Large intestine (tissue), 3 donors: ENCODE measurements around the gene LHPP. TPM values are rescaled to one million over a fixed set of nuclear protein-coding genes. Genes with fewer than 3 reads are reported as not detected.

Source experiments
- DNase-seq, 2 donors: peaks; one replicate each; pipeline versions ENCODE4 v3.0.0 to v3.0.0-alpha.2; 2013
- H3K27ac ChIP-seq: one replicate; pipeline ENCODE4 v1.5.1; 2013; ENCODE audit warnings: low read length
- H3K27me3 ChIP-seq: 2 replicates; pipeline ENCODE4 v1.6.1; 2013; ENCODE audit warnings: low read length; ENCODE audit not compliant: control insufficient read depth, insufficient read depth
- H3K36me3 ChIP-seq: 2 replicates; pipeline ENCODE4 v1.6.1; 2013; ENCODE audit warnings: low read length; ENCODE audit not compliant: control insufficient read depth, insufficient read depth
- H3K4me1 ChIP-seq: one replicate; pipeline ENCODE4 v1.6.1; 2013; ENCODE audit warnings: low read length; ENCODE audit not compliant: control insufficient read depth, insufficient read depth
- H3K4me3 ChIP-seq: one replicate; pipeline ENCODE4 v1.5.1; 2013; ENCODE audit warnings: low read length
- H3K9me3 ChIP-seq: one replicate; pipeline ENCODE4 v1.6.1; 2013; ENCODE audit warnings: mild to moderate bottlenecking, low read depth, low read length, moderate library complexity; ENCODE audit not compliant: control insufficient read depth
- WGBS: methylation state at CpG from one replicate; pipeline ENCODE4 v1.1.5; 2013; ENCODE audit warnings: low lambda C conversion rate; ENCODE audit not compliant: insufficient coverage; 5-methylcytosine and 5-hydroxymethylcytosine counted together
- polyA plus RNA-seq: library from polyadenylated mRNA; unstranded; fragments of 120-200 nt; gene quantifications from one replicate; pipeline ENCODE4 v1.2.1, GENCODE V29; 2013

Gene LHPP
- polyA plus RNA-seq, 1 donor, result 40.7 TPM

DNA sequence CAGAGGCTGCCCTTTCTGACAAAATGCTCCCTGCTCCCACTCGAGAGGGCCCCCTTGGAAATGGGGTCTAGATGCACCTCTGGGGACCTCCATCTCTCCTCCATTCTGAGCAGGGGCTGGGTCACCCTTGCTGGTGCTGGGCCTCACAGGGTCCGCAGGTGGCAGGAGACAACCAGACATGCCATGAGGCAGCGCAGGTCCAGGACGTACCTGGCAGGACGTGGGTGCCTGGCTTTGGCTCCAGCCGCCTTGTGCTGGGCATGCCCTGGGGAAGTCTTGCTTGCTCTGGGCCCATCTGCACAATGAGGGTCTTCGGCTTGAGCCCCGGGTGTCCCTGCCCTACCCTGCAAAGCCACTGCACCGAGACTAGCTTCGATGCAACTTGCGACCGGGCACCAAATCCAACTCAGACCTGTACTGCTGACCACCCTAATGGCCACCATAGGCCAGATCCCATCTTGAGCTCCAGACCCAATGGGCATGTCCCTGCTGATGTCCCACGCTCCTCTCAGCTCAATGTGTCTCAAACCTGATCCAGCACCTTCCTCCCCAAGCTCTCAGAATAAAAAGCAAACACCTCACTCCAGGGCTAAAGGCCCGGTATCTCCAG lies 175.6 kb downstream of the LHPP start:
- Histone ChIP-seq H3K27ac (no peak overlapping the region), H3K36me3 (peaks cover 42% of the 10 kb centered on the region), H3K4me3 (no peak overlapping the region), H3K4me1 (peaks cover 12% of the 10 kb centered on the region), H3K27me3 (no peaks in the 10 kb centered on the region), H3K9me3 (no peaks in the 10 kb centered on the region)
- no peak for DNase-seq
- no CpG with 5 or more reads among the region's 14 CpGs for WGBS

DNA sequence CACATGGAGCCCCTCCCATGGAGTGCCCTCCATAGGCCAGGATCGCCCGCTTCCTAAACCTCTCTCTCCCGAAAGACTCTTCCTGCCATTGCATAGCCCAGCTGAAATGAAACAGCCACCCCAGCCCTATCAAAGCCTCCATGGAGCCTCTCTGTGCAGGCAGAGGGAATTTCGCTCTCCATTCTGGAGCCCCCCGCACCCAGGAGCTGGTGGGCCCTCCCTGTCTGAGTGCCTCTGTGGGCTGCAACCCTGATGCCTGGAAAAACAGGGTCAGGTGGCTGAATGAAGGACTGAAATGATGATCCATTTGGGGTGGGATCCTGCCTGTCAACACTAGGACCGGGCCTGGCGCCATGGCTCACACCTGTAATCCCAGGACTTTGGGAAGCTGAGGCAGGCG lies 176.1 kb downstream of the LHPP start:
- DNase-seq, result no peak
- no peaks in the 10 kb centered on the region for H3K27me3 ChIP-seq
- WGBS, result 100% methylated on average over 1 of the region's 8 CpGs
- no peaks in the 10 kb centered on the region for H3K9me3 ChIP-seq
- H3K36me3 ChIP-seq, result peaks cover 42% of the 10 kb centered on the region
- no peak overlapping the region for H3K4me3 ChIP-seq
- peaks cover 12% of the 10 kb centered on the region for H3K4me1 ChIP-seq
- H3K27ac ChIP-seq, result no peak overlapping the region

DNA sequence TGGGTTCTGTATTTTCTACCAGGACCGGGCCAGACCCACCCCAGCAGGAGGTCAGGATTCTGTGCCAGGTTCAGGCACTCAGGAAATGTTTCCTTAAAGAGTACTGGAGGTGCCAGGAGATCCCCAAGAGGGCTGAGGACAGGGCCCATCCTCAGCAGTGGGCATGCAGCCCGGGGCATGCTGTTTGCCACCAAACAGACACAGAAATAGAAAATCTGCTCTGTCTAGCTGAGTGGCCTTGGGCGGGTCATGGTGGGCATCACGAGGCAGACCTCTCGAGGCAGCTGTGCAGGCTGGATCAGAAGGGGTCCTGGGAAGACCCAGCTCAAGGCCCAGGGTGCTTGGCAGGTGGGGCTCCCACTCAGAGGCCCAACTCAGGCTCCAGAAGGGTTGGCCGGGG lies 177.6 kb downstream of the LHPP start:
- Histone ChIP-seq H3K27me3 (no peaks in the 10 kb centered on the region), H3K4me1 (peaks cover 12% of the 10 kb centered on the region), H3K27ac (no peak overlapping the region), H3K4me3 (no peak overlapping the region), H3K9me3 (peaks cover 2% of the 10 kb centered on the region), H3K36me3 (peaks cover 45% of the 10 kb centered on the region)
- WGBS, result no CpG with 5 or more reads among the region's 6 CpGs
- no peak for DNase-seq

DNA sequence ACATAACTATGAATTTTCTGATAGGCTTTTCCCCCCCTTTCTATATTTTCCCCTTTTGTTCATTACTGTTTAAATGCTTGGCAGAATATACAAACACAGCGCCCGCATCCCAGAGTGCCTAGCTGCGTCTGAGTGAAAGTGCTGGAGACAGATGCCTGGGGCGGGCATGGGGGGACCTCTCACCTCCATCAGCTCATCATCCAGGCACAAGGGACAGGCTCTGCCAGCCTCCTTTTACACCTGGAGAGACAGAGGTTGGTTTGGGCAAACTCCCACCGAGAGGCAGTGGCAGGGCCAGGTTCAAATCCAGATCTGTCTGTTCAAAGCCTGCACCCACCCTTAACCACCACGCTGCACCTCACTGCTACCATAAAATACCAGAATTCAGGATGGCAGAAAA lies 178.0 kb downstream of the LHPP start:
- no CpG with 5 or more reads among the region's 6 CpGs for WGBS
- no peak overlapping the region for H3K27ac ChIP-seq
- peaks cover 41% of the 10 kb centered on the region for H3K36me3 ChIP-seq
- H3K27me3 ChIP-seq, result no peaks in the 10 kb centered on the region
- H3K4me1 ChIP-seq, result peaks cover 12% of the 10 kb centered on the region
- H3K4me3 ChIP-seq, result no peak overlapping the region
- DNase-seq, result no peak
- H3K9me3 ChIP-seq, result peaks cover 2% of the 10 kb centered on the region

DNA sequence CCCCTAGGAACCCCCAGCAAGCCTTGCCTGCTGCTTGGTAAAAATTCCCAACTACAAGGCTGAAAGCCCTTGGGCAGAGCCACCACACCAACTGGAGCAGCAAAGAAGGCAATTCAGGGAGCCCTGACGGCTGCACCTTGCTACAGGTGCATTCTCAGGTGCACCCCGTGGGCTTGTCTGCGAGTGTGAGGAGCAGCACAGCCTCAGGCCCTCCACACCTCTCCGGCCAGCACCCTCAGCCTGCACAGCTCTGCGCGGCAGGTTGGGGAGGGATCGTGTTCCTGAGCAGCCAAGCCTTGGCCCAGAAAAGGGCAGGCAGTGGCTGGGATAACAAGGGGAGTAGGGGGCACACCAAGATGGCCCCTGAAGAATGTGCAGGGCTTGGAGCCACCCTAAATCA lies 178.4 kb downstream of the LHPP start:
- Histone ChIP-seq H3K27ac (no peak overlapping the region), H3K36me3 (peaks cover 41% of the 10 kb centered on the region), H3K27me3 (no peaks in the 10 kb centered on the region), H3K4me3 (no peak overlapping the region), H3K9me3 (peaks cover 2% of the 10 kb centered on the region), H3K4me1 (peaks cover 12% of the 10 kb centered on the region)
- DNase-seq, result no peak
- no CpG with 5 or more reads among the region's 7 CpGs for WGBS

GRCh38 chr10:124640538-124641231 lies 179.1 kb downstream of the LHPP start:
- peak overlapping the region; percentile 49 for H3K27ac ChIP-seq
- H3K36me3 ChIP-seq, result peaks cover 41% of the 10 kb centered on the region
- H3K9me3 ChIP-seq, result peaks cover 2% of the 10 kb centered on the region
- H3K4me3 ChIP-seq, result no peak overlapping the region
- no peaks in the 10 kb centered on the region for H3K27me3 ChIP-seq
- WGBS, result no CpG with 5 or more reads among the region's 20 CpGs
- peaks cover 15% of the 10 kb centered on the region for H3K4me1 ChIP-seq
- no peak for DNase-seq

DNA sequence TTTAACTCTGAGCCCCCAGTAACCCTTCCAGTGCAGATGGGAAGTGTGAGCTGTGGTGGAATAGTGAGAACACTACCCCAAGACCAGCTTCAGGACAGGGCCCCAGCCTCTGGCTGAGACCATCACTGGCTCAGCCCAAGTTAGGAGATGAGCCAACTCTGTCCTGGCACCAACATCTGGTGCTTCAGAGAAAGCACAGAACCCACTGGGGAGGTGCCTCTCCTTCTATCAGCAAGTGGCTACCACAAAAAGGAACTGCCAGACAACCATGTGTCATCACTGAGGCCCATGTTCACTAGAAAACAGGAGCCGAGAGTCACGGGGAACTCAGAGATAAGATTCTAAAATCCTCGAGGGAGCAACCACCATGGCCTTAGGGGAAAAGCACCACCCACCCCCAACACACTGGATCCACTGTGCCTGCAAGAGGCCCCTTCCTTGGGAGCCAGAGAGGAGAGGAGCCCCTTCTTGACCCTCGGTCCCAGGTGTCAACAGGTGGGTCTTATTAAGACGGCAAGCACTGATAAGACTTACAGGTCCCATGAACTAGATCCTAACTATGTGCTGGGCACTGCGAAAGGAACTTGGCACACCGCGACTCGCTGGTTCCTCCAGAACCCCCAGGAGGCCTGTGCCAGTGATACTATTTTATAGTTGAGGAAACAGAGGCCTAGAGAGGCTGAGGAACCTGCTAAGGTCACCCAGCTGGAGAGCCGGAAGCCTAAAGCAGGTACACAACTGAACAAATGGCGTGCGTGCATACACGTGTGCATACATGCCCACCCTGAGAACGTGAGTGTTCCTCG lies 179.9 kb downstream of the LHPP start:
- peaks cover 23% of the 10 kb centered on the region for H3K4me1 ChIP-seq
- no peak for DNase-seq
- H3K9me3 ChIP-seq, result peaks cover 2% of the 10 kb centered on the region
- H3K36me3 ChIP-seq, result peaks cover 41% of the 10 kb centered on the region
- WGBS, result no CpG with 5 or more reads among the region's 15 CpGs
- peak overlapping the region; percentile 49 for H3K27ac ChIP-seq
- H3K27me3 ChIP-seq, result no peaks in the 10 kb centered on the region
- H3K4me3 ChIP-seq, result no peak overlapping the region

DNA sequence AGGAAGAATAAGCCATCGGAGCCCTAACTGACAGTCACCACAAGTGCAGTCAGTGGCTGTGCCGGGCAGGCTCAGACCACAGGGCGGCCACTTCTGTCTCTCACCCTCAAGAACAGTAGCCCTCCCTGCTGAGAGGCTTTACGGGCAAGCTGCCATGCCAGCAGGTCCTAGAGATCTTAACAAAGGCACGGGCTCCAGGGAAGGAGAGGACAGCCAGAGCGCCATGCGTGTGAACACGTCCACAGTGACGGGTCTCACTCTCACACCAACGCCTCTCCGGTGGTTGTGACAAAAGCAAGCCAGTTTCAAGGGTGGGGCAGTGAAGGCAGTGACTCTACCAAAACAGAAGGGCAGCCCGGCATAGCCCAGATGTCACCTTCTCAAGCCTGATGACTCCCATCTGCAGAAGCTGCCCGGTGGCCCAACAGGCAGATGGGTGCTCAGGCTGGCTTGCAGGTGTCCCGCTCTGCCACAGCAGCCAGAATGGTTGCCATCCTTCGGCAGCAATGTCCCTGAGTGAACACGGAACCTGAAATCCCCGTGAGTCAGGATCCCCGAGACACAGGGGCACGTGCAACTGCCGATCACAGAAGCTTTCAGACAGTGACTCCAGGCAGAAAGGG lies 180.6 kb downstream of the LHPP start:
- Histone ChIP-seq H3K4me3 (no peak overlapping the region), H3K4me1 (peaks cover 30% of the 10 kb centered on the region), H3K9me3 (peaks cover 2% of the 10 kb centered on the region), H3K27ac (no peak overlapping the region), H3K27me3 (no peaks in the 10 kb centered on the region), H3K36me3 (peaks cover 38% of the 10 kb centered on the region)
- WGBS, result 93% methylated on average over 3 of the region's 20 CpGs
- no peak for DNase-seq

GRCh38 chr10:124643330-124644009 lies 181.8 kb downstream of the LHPP start:
- no CpG with 5 or more reads among the region's 30 CpGs for WGBS
- H3K4me3 ChIP-seq, result no peak overlapping the region
- peaks cover 32% of the 10 kb centered on the region for H3K36me3 ChIP-seq
- H3K27me3 ChIP-seq, result no peaks in the 10 kb centered on the region
- H3K4me1 ChIP-seq, result peaks cover 43% of the 10 kb centered on the region
- DNase-seq, result no peak
- no peak overlapping the region for H3K27ac ChIP-seq
- peaks cover 2% of the 10 kb centered on the region for H3K9me3 ChIP-seq

- Histone ChIP-seq H3K27ac (no peak overlapping the region), H3K27me3 (no peaks in the 10 kb centered on the region), H3K36me3 (peaks cover 27% of the 10 kb centered on the region), H3K4me1 (peaks cover 50% of the 10 kb centered on the region), H3K9me3 (peaks cover 2% of the 10 kb centered on the region), H3K4me3 (no peak overlapping the region)
- DNase-seq, result no peak
- WGBS, result no CpG with 5 or more reads among the region's 4 CpGs
Measured at GRCh38 chr10:124644236-124644635, 182.6 kb downstream of the LHPP start.
